Mucosa of rectum (tissue), 2 donors: ENCODE data around the gene NATD1.

Experiments used
- H3K27ac ChIP-seq, 2 donors: one replicate each; pipeline ENCODE4 v1.7.0; 2013; ENCODE audit warnings: inconsistent platforms in 2 of 2, low read depth in 2 of 2, low read length in 2 of 2
- H3K27me3 ChIP-seq, 2 donors: one replicate each; pipeline ENCODE4 v1.7.0; 2013; ENCODE audit warnings: low read length in 2 of 2; ENCODE audit not compliant: control insufficient read depth in 2 of 2, insufficient read depth in 2 of 2
- H3K36me3 ChIP-seq, 2 donors: one replicate each; pipeline ENCODE4 v1.7.0; 2013; ENCODE audit warnings: low read length in 2 of 2; ENCODE audit not compliant: control insufficient read depth in 2 of 2, insufficient read depth in 2 of 2
- H3K4me1 ChIP-seq, 2 donors: one replicate each; pipeline ENCODE4 v1.7.0; 2013; ENCODE audit warnings: low read length in 2 of 2, mild to moderate bottlenecking in 1 of 2; ENCODE audit not compliant: control insufficient read depth in 2 of 2, insufficient read depth in 2 of 2
- H3K4me3 ChIP-seq, 2 donors: one replicate each; pipeline ENCODE4 v1.7.0; 2013; ENCODE audit warnings: low read length in 2 of 2
- H3K9ac ChIP-seq, 2 donors: one replicate each; pipeline ENCODE4 v1.7.0; 2013; ENCODE audit warnings: low read length in 2 of 2, low read depth in 1 of 2, mild to moderate bottlenecking in 1 of 2
- H3K9me3 ChIP-seq, 2 donors: one replicate each; pipeline ENCODE4 v1.7.0; 2013; ENCODE audit warnings: low read length in 2 of 2; ENCODE audit not compliant: control insufficient read depth in 2 of 2
- donor health status: healthy.
- donor health status: Normal muscosa, but diverticular disease.

Gene NATD1

GRCh38 chr17:21252796-21253645 lies at the start of gene NATD1:
TSS of gene NATD1 (minus strand) at chr17:21253410. CDS start at chr17:21253264, 146 bp downstream.
- no peaks in the 10 kb centered on the region for H3K36me3 ChIP-seq
- H3K27me3 ChIP-seq, result no peaks in the 10 kb centered on the region
- H3K9ac ChIP-seq, result peak within 1 kb of the TSS; percentile 50 to 66
- H3K4me3 ChIP-seq, result peak within 1 kb of the TSS; percentile 60 to 77
- no peaks in the 10 kb centered on the region for H3K9me3 ChIP-seq
- peaks cover 5 to 9% of the 10 kb centered on the region in 2 donors for H3K4me1 ChIP-seq
- H3K27ac ChIP-seq, result peak within 1 kb of the TSS; percentile 38 to 48

GRCh38 chr17:21301593-21302550 lies 48.7 kb upstream of the NATD1 start:
- peaks cover 44 to 49% of the 10 kb centered on the region in 2 donors for H3K36me3 ChIP-seq
- H3K27me3 ChIP-seq, result no peaks in the 10 kb centered on the region
- no peaks in the 10 kb centered on the region for H3K4me1 ChIP-seq
- no peak overlapping the region for H3K27ac ChIP-seq
- H3K4me3 ChIP-seq, result no peak overlapping the region
- H3K9me3 ChIP-seq, result no peaks in the 10 kb centered on the region
- H3K9ac ChIP-seq, result no peak overlapping the region

GRCh38 chr17:21300601-21301571 lies 47.7 kb upstream of the NATD1 start:
- H3K36me3 ChIP-seq, result peaks cover 44% of the 10 kb centered on the region in 2 donors
- no peaks in the 10 kb centered on the region for H3K27me3 ChIP-seq
- H3K4me1 ChIP-seq, result no peaks in the 10 kb centered on the region
- H3K4me3 ChIP-seq, result no peak overlapping the region
- no peaks in the 10 kb centered on the region for H3K9me3 ChIP-seq
- no peak overlapping the region for H3K9ac ChIP-seq
- H3K27ac ChIP-seq, result no peak overlapping the region

GRCh38 chr17:21299981-21300600 lies 46.9 kb upstream of the NATD1 start:
- H3K9me3 ChIP-seq, result no peaks in the 10 kb centered on the region
- H3K4me1 ChIP-seq, result peaks cover 2 to 3% of the 10 kb centered on the region in 2 donors
- H3K4me3 ChIP-seq, result no peak overlapping the region
- H3K36me3 ChIP-seq, result peaks cover 44% of the 10 kb centered on the region in 2 donors
- no peaks in the 10 kb centered on the region for H3K27me3 ChIP-seq
- no peak overlapping the region for H3K9ac ChIP-seq
- no peak overlapping the region for H3K27ac ChIP-seq

- Histone ChIP-seq H3K9me3 (peaks cover 0 to 2% of the 10 kb centered on the region in 2 donors), H3K36me3 (peaks cover 41 to 42% of the 10 kb centered on the region in 2 donors), H3K27ac (no peak overlapping the region), H3K9ac (no peak overlapping the region), H3K4me1 (peaks cover 6 to 10% of the 10 kb centered on the region in 2 donors), H3K4me3 (no peak overlapping the region), H3K27me3 (no peaks in the 10 kb centered on the region)
Measured at GRCh38 chr17:21298983-21299519, 45.8 kb upstream of the NATD1 start.

GRCh38 chr17:21298056-21298982 lies 45.1 kb upstream of the NATD1 start:
- Histone ChIP-seq H3K36me3 (peaks cover 35 to 37% of the 10 kb centered on the region in 2 donors), H3K27me3 (no peaks in the 10 kb centered on the region), H3K9ac (no peak overlapping the region), H3K4me3 (no peak overlapping the region), H3K4me1 (peaks cover 6 to 10% of the 10 kb centered on the region in 2 donors), H3K9me3 (peaks cover 0 to 2% of the 10 kb centered on the region in 2 donors), H3K27ac (no peak overlapping the region)

- Histone ChIP-seq H3K9me3 (peaks cover 0 to 2% of the 10 kb centered on the region in 2 donors), H3K4me3 (no peak overlapping the region), H3K27me3 (no peaks in the 10 kb centered on the region), H3K27ac (no peak overlapping the region), H3K4me1 (peaks cover 6 to 10% of the 10 kb centered on the region in 2 donors), H3K36me3 (peaks cover 29 to 34% of the 10 kb centered on the region in 2 donors), H3K9ac (no peak overlapping the region)
Measured at GRCh38 chr17:21297597-21297996, 44.4 kb upstream of the NATD1 start.

GRCh38 chr17:21297026-21297520 lies 43.9 kb upstream of the NATD1 start:
- Histone ChIP-seq H3K4me1 (peaks cover 6 to 10% of the 10 kb centered on the region in 2 donors), H3K27ac (no peak overlapping the region), H3K9ac (no peak overlapping the region), H3K9me3 (peaks cover 0 to 2% of the 10 kb centered on the region in 2 donors), H3K27me3 (no peaks in the 10 kb centered on the region), H3K36me3 (peaks cover 26 to 31% of the 10 kb centered on the region in 2 donors), H3K4me3 (no peak overlapping the region)
